SK-N-SH (cell line): Measurements from ENCODE around the gene MARCHF3. TPM values are rescaled to one million over a fixed set of nuclear protein-coding genes. Genes with fewer than 3 reads are reported as not detected.

Experiments used
- CTCF ChIA-PET: fragments of 300-600, 350-600 bp; formaldehyde crosslinking; extraction: SDS; loops from one replicate; lab custom pipeline; 2021; lab: Yijun Ruan, JAX
- POLR2A ChIA-PET: fragments of 350-600 bp; sonication (Branson Sonifier 250); formaldehyde crosslinking; extraction: SDS; loops from one replicate; lab custom pipeline; 2020; ENCODE audit warnings: antibody characterized with exemption, inconsistent platforms; lab: Yijun Ruan, JAX
- DNase-seq: peaks from one replicate; pipeline ENCODE4 v3.0.0; 2012
- H2AFZ ChIP-seq: fragments of 200-600 bp; sonication (generic); 2 replicates; pipeline ENCODE4 v1.8.1; 2016; ENCODE audit warnings: antibody characterized with exemption, mild to moderate bottlenecking, low read depth
- H3F3A ChIP-seq: fragments of 200-600 bp; sonication (generic); replicated peaks from 2 replicates; pipeline ENCODE3; 2016; ENCODE audit warnings: antibody characterized with exemption, mild to moderate bottlenecking; ENCODE audit not compliant: insufficient read depth
- H3K27ac ChIP-seq, 2 experiments: fragments of 200-500 bp in 1 of 2; fragments of 200-600 bp in 1 of 2; sonication (Bioruptor generic) in 1 of 2; sonication (generic), shearing (Covaris generic) in 1 of 2; 2 replicates each; pipeline versions ENCODE4 v1.5.1 to v1.6.1; 2014 to 2016; ENCODE audit warnings: low read depth in 2 of 2, inconsistent platforms in 1 of 2, low read length in 1 of 2, mild to moderate bottlenecking in 1 of 2, mixed read lengths in 1 of 2
- H3K27me3 ChIP-seq: fragments of 200-600 bp; sonication (generic), shearing (Covaris generic); 2 replicates; pipeline ENCODE4 v1.6.1; 2016; ENCODE audit warnings: mixed run types; ENCODE audit not compliant: insufficient read depth
- H3K36me3 ChIP-seq, 2 experiments: fragments of 200-500 bp in 1 of 2; fragments of 200-600 bp in 1 of 2; sonication (Bioruptor generic) in 1 of 2; sonication (generic) in 1 of 2; replicated peaks in 1 of 2; 2 replicates each; pipeline versions ENCODE3 to v1.5.1; 2014 to 2016; ENCODE audit warnings: low read length in 1 of 2, mild to moderate bottlenecking in 1 of 2; ENCODE audit not compliant: insufficient read depth in 2 of 2, control insufficient read depth in 1 of 2
- H3K4me1 ChIP-seq, 2 experiments: fragments of 200-500 bp in 1 of 2; fragments of 200-600 bp in 1 of 2; sonication (Bioruptor generic) in 1 of 2; sonication (generic), shearing (Covaris generic) in 1 of 2; 2 replicates each; pipeline versions ENCODE4 v1.5.1 to v1.6.1; 2014 to 2016; ENCODE audit warnings: low read depth in 1 of 2, low read length in 1 of 2, mixed run types in 1 of 2; ENCODE audit not compliant: insufficient read depth in 2 of 2, control insufficient read depth in 1 of 2
- H3K4me2 ChIP-seq: fragments of 200-600 bp; sonication (generic), shearing (Covaris generic); 2 replicates; pipeline ENCODE4 v1.6.1; 2017; ENCODE audit warnings: mixed run types
- H3K4me3 ChIP-seq, 2 experiments: fragments of 200-500 bp in 1 of 2; fragments of 200-600 bp in 1 of 2; sonication (Bioruptor generic) in 1 of 2; sonication (generic), shearing (Covaris generic) in 1 of 2; 2 replicates each; pipeline versions ENCODE4 v1.5.1 to v1.8.1; 2014 to 2016; ENCODE audit warnings: low read depth in 2 of 2, inconsistent platforms in 1 of 2, low read length in 1 of 2, mild to moderate bottlenecking in 1 of 2, mixed read lengths in 1 of 2, moderate library complexity in 1 of 2
- H3K79me2 ChIP-seq: fragments of 200-600 bp; sonication (generic); 2 replicates; pipeline ENCODE4 v1.8.1; 2017; ENCODE audit warnings: mild to moderate bottlenecking; ENCODE audit not compliant: insufficient read depth
- H3K9ac ChIP-seq: fragments of 200-600 bp; sonication (generic); 2 replicates; pipeline ENCODE4 v1.6.1; 2017; ENCODE audit warnings: mixed run types
- H3K9me2 ChIP-seq: fragments of 200-600 bp; sonication (generic); 2 replicates; pipeline ENCODE4 v1.6.1; 2017; ENCODE audit warnings: mixed run types
- H3K9me3 ChIP-seq: fragments of 200-600 bp; sonication (generic); 2 replicates; pipeline ENCODE4 v1.6.1; 2017; ENCODE audit warnings: mixed run types, mild to moderate bottlenecking, moderate library complexity
- H4K20me1 ChIP-seq: fragments of 200-600 bp; sonication (generic); 2 replicates; pipeline ENCODE4 v1.6.1; 2017; ENCODE audit warnings: mild to moderate bottlenecking, mixed run types; ENCODE audit not compliant: insufficient read depth
- EP300 ChIP-seq, 2 experiments: IDR thresholded peaks; 2 replicates each; pipeline versions ENCODE4 v1.4.0 to v1.6.1; 2012; ENCODE audit warnings: borderline replicate concordance in 1 of 2, low read depth in 1 of 2, low read length in 1 of 2
- FOXM1 ChIP-seq: IDR thresholded peaks from 2 replicates; pipeline ENCODE4 v1.4.0; 2012; ENCODE audit warnings: low read depth, mild to moderate bottlenecking
- GATA2 ChIP-seq: sonication (generic); formaldehyde crosslinking; IDR thresholded peaks from 2 replicates; pipeline ENCODE4 v1.5.0; 2020; ENCODE audit warnings: mild to moderate bottlenecking, missing genetic modification reagents
- JUND ChIP-seq: IDR thresholded peaks from 2 replicates; pipeline ENCODE4 v1.4.0; 2012
- PBX3 ChIP-seq: IDR thresholded peaks from 2 replicates; pipeline ENCODE4; 2012
- RCOR1 ChIP-seq: fragments of 150-350 bp; IDR thresholded peaks from 2 replicates; pipeline ENCODE4 v1.6.1; 2017; ENCODE audit warnings: antibody characterized with exemption, low read length
- RFX5 ChIP-seq: IDR thresholded peaks from 2 replicates; pipeline ENCODE4 v1.6.1; 2012; ENCODE audit warnings: mild to moderate bottlenecking, improper control_type of control experiment, low read length
- USF1 ChIP-seq: IDR thresholded peaks from 2 replicates; pipeline ENCODE4 v1.4.0; 2012; ENCODE audit warnings: low read depth, borderline replicate concordance
- ZBTB33 ChIP-seq: IDR thresholded peaks from 2 replicates; pipeline ENCODE4 v1.4.0; 2012; ENCODE audit warnings: low read depth, borderline replicate concordance
- WGBS: methylation state at CpG from one replicate; pipeline ENCODE4 v1.1.6; 2017; ENCODE audit warnings: low lambda C conversion rate; 5-methylcytosine and 5-hydroxymethylcytosine counted together
- polyA plus RNA-seq, 3 experiments: library from polyadenylated mRNA; depleted of rRNA; stranded (reverse); fragments of >200 nt; gene quantifications; 2 replicates each; pipeline ENCODE4 v1.2.3, GENCODE V29; 2012
- TF ChIP-seq, protein P1 (sequence below): fragments of 150-350 bp; IDR thresholded peaks from 2 replicates; pipeline ENCODE4 v1.6.1; 2017; ENCODE audit warnings: antibody characterized with exemption, low read length, low read depth, borderline replicate concordance

The MARCHF3 gene
- polyA plus RNA-seq, 1 of the 3 experiments (the other 2 are of a cell fraction), result 21.5 TPM

GRCh38 chr5:126924331-126925033 is 105.9 kb downstream of the MARCHF3 start:
- Histone ChIP-seq H4K20me1 (no peaks in the 10 kb centered on the region), H3K79me2 (no peaks in the 10 kb centered on the region; the same call in 1 of the 2 replicates), H3K36me3 (no peaks in the 10 kb centered on the region), H3K27me3 (no peaks in the 10 kb centered on the region), H3K4me2 (no peak overlapping the region), H3K4me1 (peaks cover 0 to 22% of the 10 kb centered on the region in 2 experiments; a peak in 2 of 4 replicates), H3K9me2 (no peaks in the 10 kb centered on the region), H3K27ac (no peak overlapping the region), H3K9ac (no peak overlapping the region), H2AFZ (no peak overlapping the region), H3F3A (no peaks in the 10 kb centered on the region), H3K4me3 (no peak overlapping the region), H3K9me3 (no peaks in the 10 kb centered on the region)
- CTCF ChIA-PET, result no interaction called here
- POLR2A ChIA-PET, result no interaction called here
- TF ChIP-seq JUND (no peak), GATA2 (CRISPR knock-in tag) (no peak), RCOR1 (no peak), RFX5 (no peak), PBX3 (no peak), ZBTB33 (no peak)
- DNase-seq, result no peak
- WGBS, result 94% methylated on average over 9 of the region's 9 CpGs

GRCh38 chr5:126921241-126922091 is 108.9 kb downstream of the MARCHF3 start:
- Histone ChIP-seq H3K4me2 (no peak overlapping the region), H3K36me3 (no peaks in the 10 kb centered on the region), H3K4me1 (peaks cover 0 to 49% of the 10 kb centered on the region in 2 experiments; a peak in 2 of 4 replicates), H3K79me2 (no peaks in the 10 kb centered on the region; the same call in 1 of the 2 replicates), H3K27ac (peak overlapping the region in 1 of 2 experiments; percentile 55; a peak in 2 of 4 replicates), H3K9me2 (no peaks in the 10 kb centered on the region), H3K4me3 (no peak overlapping the region), H3K9ac (no peak overlapping the region), H4K20me1 (no peaks in the 10 kb centered on the region), H3K9me3 (no peaks in the 10 kb centered on the region), H3F3A (peaks cover 9% of the 10 kb centered on the region), H2AFZ (no peak overlapping the region), H3K27me3 (no peaks in the 10 kb centered on the region)
- CTCF ChIA-PET, result no interaction called here
- TF ChIP-seq ZBTB33, result no peak
- TF ChIP-seq, protein P1, sequence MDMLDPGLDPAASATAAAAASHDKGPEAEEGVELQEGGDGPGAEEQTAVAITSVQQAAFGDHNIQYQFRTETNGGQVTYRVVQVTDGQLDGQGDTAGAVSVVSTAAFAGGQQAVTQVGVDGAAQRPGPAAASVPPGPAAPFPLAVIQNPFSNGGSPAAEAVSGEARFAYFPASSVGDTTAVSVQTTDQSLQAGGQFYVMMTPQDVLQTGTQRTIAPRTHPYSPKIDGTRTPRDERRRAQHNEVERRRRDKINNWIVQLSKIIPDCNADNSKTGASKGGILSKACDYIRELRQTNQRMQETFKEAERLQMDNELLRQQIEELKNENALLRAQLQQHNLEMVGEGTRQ, result no peak
- TF ChIP-seq USF1, result no peak
- no peak for TF ChIP-seq FOXM1
- no peak for TF ChIP-seq EP300 (IDR thresholded peaks at IDR 0.05; ENCODE audit: borderline replicate concordance in 1 of 2, low read depth in 1 of 2, low read length in 1 of 2)
- no peak for TF ChIP-seq JUND
- WGBS, result 95% methylated on average over 8 of the region's 9 CpGs
- POLR2A ChIA-PET, result no interaction called here
- DNase-seq, result no peak
